Subcutaneous adipose tissue (tissue), 4 donors: Measurements from ENCODE around the gene KCNAB3. TPM values are rescaled to one million over a fixed set of nuclear protein-coding genes. Genes with fewer than 3 reads are reported as not detected.

Source experiments
- total RNA-seq, 4 donors: library from RNA; depleted of rRNA; stranded (reverse); fragments of >200 nt; gene quantifications; one replicate each; pipeline ENCODE4 v1.1.0, GENCODE V29; 2016
- TF ChIP-seq, protein P1 (sequence below): fragments of 450-650 bp; IDR thresholded peaks from one replicate; pipeline ENCODE4 v1.5.1; 2016; ENCODE audit warnings: low read depth, mild to moderate bottlenecking, control low read depth, antibody characterized with exemption, moderate library complexity

KCNAB3 gene
- total RNA-seq, 4 donors from 2014 or later = 0.44 to 2.8 (median 0.51) TPM; not detected in 1

DNA sequence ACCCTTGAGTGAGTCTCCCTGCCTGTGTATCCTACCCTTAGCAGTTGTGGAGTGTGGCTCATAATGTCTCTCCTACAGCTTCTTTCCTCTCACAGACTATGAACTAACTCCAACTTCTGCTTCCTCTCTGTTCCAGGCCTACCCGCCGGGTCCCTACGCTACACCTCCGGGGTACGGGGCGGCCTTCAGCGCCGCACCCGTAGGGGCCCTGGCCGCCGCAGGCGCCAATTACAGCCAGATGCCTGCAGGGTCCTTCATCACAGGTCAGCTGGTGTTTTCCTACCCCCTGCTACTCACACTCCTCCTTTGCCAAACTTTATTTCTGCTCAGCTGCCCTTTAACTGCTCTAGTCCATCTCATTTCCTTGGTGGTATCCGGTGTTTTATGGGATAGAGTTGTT is 18.9 kb downstream of the KCNAB3 start:
- TF ChIP-seq, protein P1, sequence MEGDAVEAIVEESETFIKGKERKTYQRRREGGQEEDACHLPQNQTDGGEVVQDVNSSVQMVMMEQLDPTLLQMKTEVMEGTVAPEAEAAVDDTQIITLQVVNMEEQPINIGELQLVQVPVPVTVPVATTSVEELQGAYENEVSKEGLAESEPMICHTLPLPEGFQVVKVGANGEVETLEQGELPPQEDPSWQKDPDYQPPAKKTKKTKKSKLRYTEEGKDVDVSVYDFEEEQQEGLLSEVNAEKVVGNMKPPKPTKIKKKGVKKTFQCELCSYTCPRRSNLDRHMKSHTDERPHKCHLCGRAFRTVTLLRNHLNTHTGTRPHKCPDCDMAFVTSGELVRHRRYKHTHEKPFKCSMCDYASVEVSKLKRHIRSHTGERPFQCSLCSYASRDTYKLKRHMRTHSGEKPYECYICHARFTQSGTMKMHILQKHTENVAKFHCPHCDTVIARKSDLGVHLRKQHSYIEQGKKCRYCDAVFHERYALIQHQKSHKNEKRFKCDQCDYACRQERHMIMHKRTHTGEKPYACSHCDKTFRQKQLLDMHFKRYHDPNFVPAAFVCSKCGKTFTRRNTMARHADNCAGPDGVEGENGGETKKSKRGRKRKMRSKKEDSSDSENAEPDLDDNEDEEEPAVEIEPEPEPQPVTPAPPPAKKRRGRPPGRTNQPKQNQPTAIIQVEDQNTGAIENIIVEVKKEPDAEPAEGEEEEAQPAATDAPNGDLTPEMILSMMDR = no peak

DNA sequence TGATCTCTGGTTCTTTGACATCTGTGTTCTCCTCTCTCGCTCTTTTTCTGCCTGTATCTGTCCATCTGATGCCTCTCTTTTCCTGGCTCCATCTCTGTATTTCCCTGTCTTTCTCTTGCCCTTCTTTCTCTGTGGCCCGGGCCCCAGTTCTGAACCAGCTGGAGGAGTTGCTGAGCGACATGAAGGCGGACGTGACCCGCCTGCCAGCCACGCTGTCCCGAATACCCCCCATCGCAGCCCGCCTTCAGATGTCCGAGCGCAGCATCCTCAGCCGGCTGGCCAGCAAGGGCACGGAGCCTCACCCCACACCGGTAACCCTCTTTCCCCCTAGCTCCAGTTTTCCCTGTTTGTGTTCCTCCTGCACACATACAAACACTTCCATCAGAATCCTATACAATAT is 19.4 kb downstream of the KCNAB3 start:
- TF ChIP-seq, protein P1 = no peak

DNA sequence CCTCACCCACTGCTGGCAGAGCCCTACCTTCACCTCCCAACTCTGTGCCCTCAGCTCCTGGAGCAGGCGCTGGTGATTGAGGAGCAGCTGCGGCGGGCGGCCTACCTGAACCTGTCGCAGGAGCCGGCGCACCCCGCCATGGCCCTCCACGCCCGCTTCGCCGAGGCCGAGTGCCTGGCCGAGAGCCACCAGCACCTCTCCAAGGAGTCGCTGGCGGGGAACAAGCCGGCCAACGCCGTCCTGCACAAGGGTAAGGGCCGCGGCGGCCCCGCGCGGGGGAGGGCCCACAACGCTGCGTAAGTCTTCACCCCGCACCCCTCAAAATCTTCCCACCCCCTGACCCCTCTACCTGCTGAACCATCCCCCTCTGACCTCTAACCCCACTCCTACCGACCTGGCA is 20.6 kb downstream of the KCNAB3 start:
- TF ChIP-seq, protein P1 = no peak

- TF ChIP-seq, protein P1 = no peak
These were observed 26.2 kb downstream of the KCNAB3 start for GRCh38 chr17:7903154-7904103.

DNA sequence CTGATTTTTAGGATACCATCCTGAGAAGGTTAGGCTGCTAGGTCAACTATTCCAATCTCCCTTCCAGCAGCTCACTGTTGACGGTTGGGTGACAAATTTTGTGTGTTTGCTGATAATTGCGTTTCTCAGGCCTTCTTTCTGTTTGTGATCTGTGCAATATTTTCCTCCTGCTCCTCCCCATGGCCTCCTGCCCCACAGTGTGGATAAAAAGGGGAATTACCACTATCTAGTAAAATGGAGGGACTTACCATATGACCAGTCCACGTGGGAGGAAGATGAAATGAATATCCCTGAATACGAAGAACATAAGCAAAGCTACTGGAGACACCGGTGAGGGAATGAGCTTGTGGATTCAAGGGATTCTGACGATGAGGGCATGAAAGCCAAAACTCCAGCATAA is 31.9 kb downstream of the KCNAB3 start:
- TF ChIP-seq, protein P1 = no peak

- TF ChIP-seq, protein P1 = no peak
These were observed 32.6 kb downstream of the KCNAB3 start for GRCh38 chr17:7897090-7897489.

- TF ChIP-seq, protein P1 = no peak
These were observed 34.8 kb downstream of the KCNAB3 start for GRCh38 chr17:7894866-7895265.
